Activated naive CD8-positive, alpha-beta T cell (primary cell): Measurements from ENCODE around the gene DENND5B.

Source experiments
- H3K27ac Mint-ChIP-seq: one replicate; pipeline ENCODE4 v1.8.0; 2021; ENCODE audit warnings: mixed read lengths
- H3K27me3 Mint-ChIP-seq: one replicate; pipeline ENCODE4 v1.8.0; 2021; ENCODE audit warnings: mixed read lengths
- H3K36me3 Mint-ChIP-seq: one replicate; pipeline ENCODE4 v1.8.0; 2021; ENCODE audit warnings: mixed read lengths
- H3K4me1 Mint-ChIP-seq: one replicate; pipeline ENCODE4 v1.8.0; 2021; ENCODE audit warnings: low read depth, mixed read lengths
- H3K4me3 Mint-ChIP-seq: one replicate; pipeline ENCODE4 v1.8.0; 2021; ENCODE audit warnings: mild to moderate bottlenecking, mixed read lengths
- H3K9me3 Mint-ChIP-seq: one replicate; pipeline ENCODE4 v1.8.0; 2021; ENCODE audit warnings: low read depth, mixed read lengths

Gene DENND5B

DNA sequence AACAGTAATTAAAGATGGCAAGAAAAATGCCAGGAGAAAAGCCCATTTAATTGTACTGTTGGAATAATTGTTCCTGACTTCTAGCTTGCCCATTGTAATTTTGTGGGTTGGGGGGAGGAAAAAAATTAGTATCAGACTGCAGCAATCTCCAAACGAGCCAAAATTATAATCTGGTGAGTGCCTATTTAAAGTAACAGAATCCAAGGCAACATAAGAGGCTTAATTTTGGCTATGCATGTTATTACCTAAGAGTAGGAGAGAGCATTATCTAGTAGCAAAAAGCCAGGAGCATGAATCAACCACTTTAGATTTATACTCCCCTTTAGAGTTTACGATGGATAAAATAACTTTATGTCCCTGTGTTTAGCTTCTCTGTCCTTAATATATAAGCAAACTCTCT lies 14.6 kb upstream of the DENND5B start:
- Mint-ChIP-seq H3K27me3 (peaks cover 2% of the 10 kb centered on the region), H3K4me3 (no peak overlapping the region), H3K9me3 (peaks cover 11% of the 10 kb centered on the region), H3K4me1 (no peaks in the 10 kb centered on the region), H3K36me3 (peaks cover 7% of the 10 kb centered on the region), H3K27ac (no peak overlapping the region)

- Mint-ChIP-seq H3K4me3 (no peak overlapping the region), H3K4me1 (no peaks in the 10 kb centered on the region), H3K27ac (no peak overlapping the region)
Observed at GRCh38 chr12:31603546-31604009, 12.6 kb upstream of the DENND5B start.

DNA sequence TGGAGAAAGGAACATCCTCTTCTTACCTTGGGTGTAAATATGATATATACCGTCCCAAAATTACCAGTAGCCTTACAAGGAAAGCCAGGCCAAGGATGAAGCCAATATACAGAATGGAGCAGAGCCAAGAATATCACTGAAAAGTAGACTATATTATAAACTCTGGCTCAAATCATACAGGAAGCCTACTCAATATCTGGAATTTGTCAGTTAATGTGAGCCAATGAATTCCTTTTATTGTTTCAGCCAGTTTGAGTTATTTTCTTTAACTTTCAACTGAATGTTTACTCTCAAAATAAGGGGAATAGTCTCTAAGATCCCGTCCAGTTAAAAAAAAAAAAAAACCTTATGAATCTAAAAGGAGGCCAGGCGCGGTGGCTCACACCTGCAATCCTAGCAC lies 9.8 kb upstream of the DENND5B start:
- no peaks in the 10 kb centered on the region for H3K9me3 Mint-ChIP-seq
- H3K4me3 Mint-ChIP-seq, result no peak overlapping the region
- H3K27me3 Mint-ChIP-seq, result peaks cover 7% of the 10 kb centered on the region
- H3K36me3 Mint-ChIP-seq, result peaks cover 3% of the 10 kb centered on the region
- H3K4me1 Mint-ChIP-seq, result no peaks in the 10 kb centered on the region
- no peak overlapping the region for H3K27ac Mint-ChIP-seq

More at GRCh38 chr12:31603546-31604009, 12.6 kb upstream of the DENND5B start:
- H3K36me3 Mint-ChIP-seq, result peaks cover 5% of the 10 kb centered on the region
- peaks cover 2% of the 10 kb centered on the region for H3K27me3 Mint-ChIP-seq
- peaks cover 7% of the 10 kb centered on the region for H3K9me3 Mint-ChIP-seq

GRCh38 chr12:31600252-31600651 lies 9.3 kb upstream of the DENND5B start:
- H3K4me3 Mint-ChIP-seq, result no peak overlapping the region
- no peak overlapping the region for H3K27ac Mint-ChIP-seq
- H3K27me3 Mint-ChIP-seq, result peaks cover 10% of the 10 kb centered on the region

DNA sequence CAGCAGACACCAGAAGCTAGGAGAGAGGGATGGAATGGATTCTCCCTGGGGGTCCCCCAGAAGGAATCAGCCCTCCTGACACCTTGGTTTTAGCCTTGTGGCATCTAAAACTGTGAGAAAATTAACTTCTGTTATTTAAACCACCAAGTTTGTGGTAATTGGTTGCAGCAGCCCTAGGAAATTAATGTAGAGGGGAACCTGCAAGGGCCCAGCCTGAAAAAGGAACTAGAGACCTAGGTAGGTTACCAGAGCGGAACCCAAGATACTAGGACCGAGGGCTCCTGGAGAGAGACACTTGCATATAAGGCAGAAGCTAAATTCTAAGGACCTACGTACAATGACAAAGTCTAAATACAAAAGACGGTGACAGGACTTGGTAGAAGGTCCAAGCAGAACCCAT lies 8.1 kb upstream of the DENND5B start:
- H3K27ac Mint-ChIP-seq, result no peak overlapping the region
- no peaks in the 10 kb centered on the region for H3K4me1 Mint-ChIP-seq
- H3K27me3 Mint-ChIP-seq, result peaks cover 8% of the 10 kb centered on the region
- H3K4me3 Mint-ChIP-seq, result no peak overlapping the region
- no peaks in the 10 kb centered on the region for H3K36me3 Mint-ChIP-seq
- H3K9me3 Mint-ChIP-seq, result no peaks in the 10 kb centered on the region

More at GRCh38 chr12:31600252-31600651, 9.3 kb upstream of the DENND5B start:
- H3K36me3 Mint-ChIP-seq, result peaks cover 3% of the 10 kb centered on the region
- H3K9me3 Mint-ChIP-seq, result no peaks in the 10 kb centered on the region
- H3K4me1 Mint-ChIP-seq, result no peaks in the 10 kb centered on the region

GRCh38 chr12:31597066-31597465 lies 6.1 kb upstream of the DENND5B start:
- no peaks in the 10 kb centered on the region for H3K36me3 Mint-ChIP-seq
- no peak overlapping the region for H3K27ac Mint-ChIP-seq
- H3K27me3 Mint-ChIP-seq, result peaks cover 11% of the 10 kb centered on the region
- peaks cover 1% of the 10 kb centered on the region for H3K4me1 Mint-ChIP-seq
- H3K4me3 Mint-ChIP-seq, result no peak overlapping the region
- no peaks in the 10 kb centered on the region for H3K9me3 Mint-ChIP-seq

- Mint-ChIP-seq H3K9me3 (no peaks in the 10 kb centered on the region), H3K4me1 (peaks cover 8% of the 10 kb centered on the region), H3K27ac (no peak overlapping the region), H3K36me3 (no peaks in the 10 kb centered on the region), H3K27me3 (peaks cover 17% of the 10 kb centered on the region), H3K4me3 (no peak overlapping the region)
Observed at GRCh38 chr12:31594681-31595080, 3.7 kb upstream of the DENND5B start.

GRCh38 chr12:31591380-31591901 lies 505 bp upstream of the DENND5B start:
- Mint-ChIP-seq H3K36me3 (peaks cover 8% of the 10 kb centered on the region), H3K27me3 (peaks cover 31% of the 10 kb centered on the region), H3K27ac (no peak overlapping the region), H3K9me3 (no peaks in the 10 kb centered on the region), H3K4me1 (peaks cover 11% of the 10 kb centered on the region), H3K4me3 (peak overlapping the region; percentile 91)

GRCh38 chr12:31589904-31590641 lies 863 bp downstream of the DENND5B start:
- peaks cover 27% of the 10 kb centered on the region for H3K27me3 Mint-ChIP-seq

DNA sequence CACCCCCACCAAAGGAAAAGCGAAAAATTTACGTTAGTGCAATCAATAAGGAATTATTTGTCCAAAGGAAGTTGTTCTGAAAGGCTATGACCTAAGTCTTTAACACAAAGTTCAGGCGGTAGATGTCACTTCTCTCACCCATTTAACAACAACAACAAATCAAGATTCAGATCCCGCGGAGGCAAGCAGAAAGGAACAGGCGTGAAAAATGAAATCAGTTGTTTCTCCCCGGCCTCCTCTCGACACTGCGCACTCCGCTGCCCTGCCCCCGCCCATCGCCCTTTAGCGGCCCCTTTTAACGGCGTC lies 1.4 kb downstream of the DENND5B start:
- peak overlapping the region; percentile 89 for H3K4me3 Mint-ChIP-seq
- peaks cover 8% of the 10 kb centered on the region for H3K36me3 Mint-ChIP-seq
- H3K4me1 Mint-ChIP-seq, result peaks cover 11% of the 10 kb centered on the region
- H3K27ac Mint-ChIP-seq, result no peak overlapping the region
- peaks cover 27% of the 10 kb centered on the region for H3K27me3 Mint-ChIP-seq
- H3K9me3 Mint-ChIP-seq, result no peaks in the 10 kb centered on the region

More at GRCh38 chr12:31589904-31590641, 863 bp downstream of the DENND5B start:
- Mint-ChIP-seq H3K27ac (no peak overlapping the region), H3K4me1 (peaks cover 11% of the 10 kb centered on the region), H3K36me3 (peaks cover 8% of the 10 kb centered on the region), H3K9me3 (no peaks in the 10 kb centered on the region), H3K4me3 (peak overlapping the region; percentile 89)

- Mint-ChIP-seq H3K9me3 (no peaks in the 10 kb centered on the region), H3K4me1 (peaks cover 11% of the 10 kb centered on the region), H3K36me3 (peaks cover 8% of the 10 kb centered on the region), H3K27me3 (peaks cover 27% of the 10 kb centered on the region), H3K4me3 (peak overlapping the region; percentile 89), H3K27ac (no peak overlapping the region)
Observed at GRCh38 chr12:31588976-31589375, 2.0 kb downstream of the DENND5B start.

DNA sequence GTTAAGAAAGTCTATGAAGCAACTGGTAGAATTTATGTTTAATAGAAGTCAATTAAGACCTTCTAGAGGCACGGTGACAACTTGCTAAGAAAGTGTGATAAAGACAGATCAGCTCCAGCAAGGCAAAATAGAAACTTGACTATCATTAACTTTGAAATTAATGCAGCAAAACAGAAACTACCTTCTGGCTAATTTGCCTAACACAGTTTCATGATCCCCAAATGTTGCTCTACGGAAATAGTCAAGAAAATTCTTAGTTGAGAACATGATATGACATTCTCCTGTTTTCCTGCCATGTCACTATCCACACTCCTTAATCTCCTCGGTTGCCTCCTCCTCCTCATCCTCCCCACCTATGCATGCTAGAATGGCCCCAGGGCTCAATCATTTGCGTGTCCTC lies 4.2 kb downstream of the DENND5B start:
- peaks cover 8% of the 10 kb centered on the region for H3K36me3 Mint-ChIP-seq
- H3K27ac Mint-ChIP-seq, result no peak overlapping the region
- H3K9me3 Mint-ChIP-seq, result no peaks in the 10 kb centered on the region
- no peak overlapping the region for H3K4me3 Mint-ChIP-seq
- H3K27me3 Mint-ChIP-seq, result peaks cover 24% of the 10 kb centered on the region
- H3K4me1 Mint-ChIP-seq, result peaks cover 8% of the 10 kb centered on the region

DNA sequence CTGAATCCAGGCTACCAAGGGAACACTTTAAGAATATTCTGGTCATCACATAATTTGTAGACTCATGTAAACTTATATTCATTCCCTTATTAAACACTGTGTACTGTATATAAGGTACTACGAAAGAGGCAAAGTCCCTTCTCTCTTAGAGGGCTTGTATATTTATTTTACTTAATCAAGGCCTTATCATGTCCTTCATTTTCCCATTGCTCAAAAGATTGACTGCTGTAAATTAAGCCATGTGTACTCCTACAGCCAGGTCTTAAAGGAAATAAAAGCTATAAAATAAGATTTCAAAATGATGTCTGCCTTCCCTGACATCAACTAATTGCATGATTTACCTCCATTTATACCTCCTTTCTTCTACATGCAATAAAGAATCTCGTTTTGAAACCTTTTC lies 5.0 kb downstream of the DENND5B start:
- H3K27me3 Mint-ChIP-seq, result peaks cover 20% of the 10 kb centered on the region
- no peaks in the 10 kb centered on the region for H3K9me3 Mint-ChIP-seq
- H3K27ac Mint-ChIP-seq, result no peak overlapping the region
- peaks cover 4% of the 10 kb centered on the region for H3K4me1 Mint-ChIP-seq
- H3K4me3 Mint-ChIP-seq, result no peak overlapping the region
- peaks cover 8% of the 10 kb centered on the region for H3K36me3 Mint-ChIP-seq

DNA sequence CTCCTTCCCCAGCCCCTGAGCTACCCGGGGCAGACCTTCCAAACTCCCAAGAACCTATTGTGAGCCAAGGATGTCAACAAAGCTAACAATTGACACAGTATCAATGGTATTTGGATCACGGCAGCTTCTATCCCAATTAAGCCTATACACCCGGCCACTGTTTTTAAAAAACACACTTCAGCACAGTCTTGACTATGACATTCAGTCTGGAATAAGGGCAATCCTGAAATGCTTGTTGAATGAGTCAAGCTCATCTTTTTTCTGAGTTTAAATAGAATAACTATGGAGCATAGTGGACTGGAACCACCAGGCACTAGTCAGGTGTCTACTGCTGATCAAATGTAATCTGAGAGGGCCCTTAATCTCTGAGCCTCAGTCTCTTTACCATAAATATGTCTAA lies 5.7 kb downstream of the DENND5B start:
- Mint-ChIP-seq H3K27me3 (peaks cover 20% of the 10 kb centered on the region), H3K9me3 (no peaks in the 10 kb centered on the region), H3K4me3 (no peak overlapping the region)

DNA sequence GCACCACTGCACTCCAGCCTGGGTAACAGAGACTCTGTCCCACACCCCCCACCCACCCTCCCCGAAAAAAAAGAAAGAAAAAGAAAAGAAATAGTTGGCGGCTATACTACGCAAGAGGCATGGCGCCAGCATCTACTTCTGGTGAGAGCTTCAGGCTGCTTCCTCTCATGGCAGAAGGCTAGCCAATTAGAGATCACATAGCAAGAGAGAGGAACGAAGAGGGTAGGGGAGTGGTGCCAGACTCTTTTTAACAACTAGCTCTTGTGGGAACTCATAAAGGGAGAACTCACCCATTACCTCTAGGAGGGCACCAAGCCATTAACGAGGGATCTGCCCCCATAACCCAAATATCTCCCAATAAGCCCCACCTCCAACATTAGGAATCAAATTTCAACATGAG lies 6.2 kb downstream of the DENND5B start:
- Mint-ChIP-seq H3K9me3 (no peaks in the 10 kb centered on the region), H3K36me3 (peaks cover 8% of the 10 kb centered on the region), H3K27me3 (peaks cover 20% of the 10 kb centered on the region), H3K27ac (no peak overlapping the region), H3K4me3 (no peak overlapping the region), H3K4me1 (peaks cover 4% of the 10 kb centered on the region)

More for the DNA sequence above, 5.7 kb downstream of the DENND5B start:
- Mint-ChIP-seq H3K4me1 (peaks cover 4% of the 10 kb centered on the region), H3K27ac (no peak overlapping the region), H3K36me3 (peaks cover 8% of the 10 kb centered on the region)

GRCh38 chr12:31583878-31584277 lies 7.1 kb downstream of the DENND5B start:
- Mint-ChIP-seq H3K36me3 (peaks cover 8% of the 10 kb centered on the region), H3K9me3 (no peaks in the 10 kb centered on the region), H3K4me1 (no peaks in the 10 kb centered on the region), H3K4me3 (no peak overlapping the region), H3K27ac (no peak overlapping the region), H3K27me3 (peaks cover 16% of the 10 kb centered on the region)
